ENCODE data around the gene SH2D4B.

Gene SH2D4B

GRCh38 chr10:80504158-80504811 lies 33.4 kb upstream of the SH2D4B start:
- no peak for DNase-seq

GRCh38 chr10:80504897-80505465 lies 32.7 kb upstream of the SH2D4B start:
- DNase-seq, result no peak

GRCh38 chr10:80506189-80506575 lies 31.5 kb upstream of the SH2D4B start:
- DNase-seq, result no peak

GRCh38 chr10:80506836-80507487 lies 30.7 kb upstream of the SH2D4B start:
- DNase-seq, result no peak

- no peak for DNase-seq
Observed at GRCh38 chr10:80509108-80509402, 28.6 kb upstream of the SH2D4B start.

GRCh38 chr10:80509403-80510161 lies 28.1 kb upstream of the SH2D4B start:
- no peak for DNase-seq

- DNase-seq, result no peak
Observed at GRCh38 chr10:80512031-80512526, 25.6 kb upstream of the SH2D4B start.

- no peak for DNase-seq
Observed at GRCh38 chr10:80513106-80513505, 24.6 kb upstream of the SH2D4B start.

- no peak for DNase-seq
Observed at GRCh38 chr10:80515511-80515910, 22.2 kb upstream of the SH2D4B start.

GRCh38 chr10:80515941-80516340 lies 21.8 kb upstream of the SH2D4B start:
- DNase-seq, result no peak

GRCh38 chr10:80516506-80517075 lies 21.1 kb upstream of the SH2D4B start:
- DNase-seq, result no peak

GRCh38 chr10:80517416-80518142 lies 20.1 kb upstream of the SH2D4B start:
- no peak for DNase-seq

- DNase-seq, result no peak
Observed at GRCh38 chr10:80518143-80518806, 19.4 kb upstream of the SH2D4B start.

GRCh38 chr10:80518807-80519360 lies 18.8 kb upstream of the SH2D4B start:
- DNase-seq, result no peak

GRCh38 chr10:80519936-80520650 lies 17.6 kb upstream of the SH2D4B start:
- no peak for DNase-seq

- DNase-seq, result no peak
Observed at GRCh38 chr10:80520661-80521470, 16.8 kb upstream of the SH2D4B start.

GRCh38 chr10:80522756-80523363 lies 14.8 kb upstream of the SH2D4B start:
- no peak for DNase-seq

- DNase-seq, result no peak
Observed at GRCh38 chr10:80523773-80524172, 13.9 kb upstream of the SH2D4B start.

- DNase-seq, result no peak
Observed at GRCh38 chr10:80524190-80524909, 13.4 kb upstream of the SH2D4B start.
